ENCODE data around the gene DDX28. TPM values are rescaled to one million over a fixed set of nuclear protein-coding genes. Genes with fewer than 3 reads are reported as not detected.
A peak's percentile ranks its signal among the peaks of the same experiment; 100 is the strongest.

Gene DDX28
- total RNA-seq, 6 donors from 2014 or later, result 4.4 to 13.2 (median 12.1) TPM

DNA sequence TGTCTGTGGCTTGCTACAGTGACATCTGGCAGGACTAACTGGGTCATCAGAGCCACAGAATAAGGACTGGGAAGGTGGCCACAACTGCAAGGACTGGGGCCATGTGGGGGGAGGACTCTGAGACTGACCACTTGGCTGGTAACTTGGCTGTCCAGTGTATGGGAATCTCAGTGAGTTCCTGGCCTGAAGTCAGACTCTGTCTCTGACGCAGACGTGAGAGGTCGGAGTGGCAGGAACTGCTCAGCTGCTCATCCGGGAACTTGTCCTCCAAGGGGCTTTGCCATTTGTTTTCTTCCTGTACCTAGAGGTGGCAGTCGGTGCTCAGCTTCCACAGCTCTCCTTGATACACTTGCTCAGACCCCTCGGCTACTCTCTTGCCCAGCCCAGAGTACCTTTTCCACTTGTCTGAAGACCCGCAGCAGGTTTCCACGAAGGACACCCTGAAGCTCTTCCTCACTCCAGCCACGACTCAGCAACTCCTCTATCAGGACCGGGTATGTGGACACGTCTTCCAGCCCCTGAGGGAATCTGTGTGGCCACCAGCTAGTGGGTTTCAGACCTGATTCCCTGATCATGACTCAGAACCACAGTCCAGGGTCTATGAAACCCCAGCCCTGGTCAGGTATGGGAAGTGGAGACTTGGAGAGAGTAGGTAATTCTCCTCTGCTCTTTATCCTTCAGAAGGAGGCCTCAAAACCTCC, 35.4 kb downstream of the DDX28 start:
- peak in 1 of 2 donors; percentile 32 for ATAC-seq (ENCODE audit: low FRiP score in 2 of 2)
- peak overlapping the region; percentile 26 to 77 (median 54) for H3K27ac ChIP-seq
- WGBS, 2 donors, result 54 to 57% methylated on average over 7 to 11 of the region's 11 CpGs

DNA sequence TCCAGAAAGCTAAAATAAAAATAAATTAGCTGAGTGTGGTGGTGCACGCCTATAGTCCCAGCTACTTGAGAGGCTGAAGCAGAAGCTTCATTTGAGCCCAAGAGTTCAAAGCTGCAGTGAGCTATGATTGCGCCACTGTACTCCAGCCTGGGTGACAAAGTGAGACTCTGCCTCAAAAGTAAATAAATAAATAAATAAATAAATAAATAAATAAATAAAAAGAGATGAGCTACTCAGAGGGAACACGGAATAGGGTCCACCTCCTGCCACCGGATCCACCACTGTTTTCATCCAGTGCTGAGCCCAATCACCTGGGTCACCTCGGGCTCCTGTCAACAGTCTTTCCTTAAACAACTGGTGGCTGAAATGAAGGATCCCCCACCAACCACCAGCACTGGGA, 36.1 kb downstream of the DDX28 start:
- 83 to 91% methylated on average over 5 of the region's 5 CpGs for WGBS, 2 donors
- H3K27ac ChIP-seq, result peak overlapping the region in 3 of 4 donors; percentile 48 to 77 (median 61)
- no peak for TF ChIP-seq POLR2AphosphoS5 (IDR thresholded peaks at IDR 0.05)
- TF ChIP-seq, protein P1, sequence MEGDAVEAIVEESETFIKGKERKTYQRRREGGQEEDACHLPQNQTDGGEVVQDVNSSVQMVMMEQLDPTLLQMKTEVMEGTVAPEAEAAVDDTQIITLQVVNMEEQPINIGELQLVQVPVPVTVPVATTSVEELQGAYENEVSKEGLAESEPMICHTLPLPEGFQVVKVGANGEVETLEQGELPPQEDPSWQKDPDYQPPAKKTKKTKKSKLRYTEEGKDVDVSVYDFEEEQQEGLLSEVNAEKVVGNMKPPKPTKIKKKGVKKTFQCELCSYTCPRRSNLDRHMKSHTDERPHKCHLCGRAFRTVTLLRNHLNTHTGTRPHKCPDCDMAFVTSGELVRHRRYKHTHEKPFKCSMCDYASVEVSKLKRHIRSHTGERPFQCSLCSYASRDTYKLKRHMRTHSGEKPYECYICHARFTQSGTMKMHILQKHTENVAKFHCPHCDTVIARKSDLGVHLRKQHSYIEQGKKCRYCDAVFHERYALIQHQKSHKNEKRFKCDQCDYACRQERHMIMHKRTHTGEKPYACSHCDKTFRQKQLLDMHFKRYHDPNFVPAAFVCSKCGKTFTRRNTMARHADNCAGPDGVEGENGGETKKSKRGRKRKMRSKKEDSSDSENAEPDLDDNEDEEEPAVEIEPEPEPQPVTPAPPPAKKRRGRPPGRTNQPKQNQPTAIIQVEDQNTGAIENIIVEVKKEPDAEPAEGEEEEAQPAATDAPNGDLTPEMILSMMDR (IDR thresholded peaks at IDR 0.05), result no peak
- no peak for TF ChIP-seq EP300 (IDR thresholded peaks at IDR 0.05)
- no peak for TF ChIP-seq POLR2A (IDR thresholded peaks at IDR 0.05)
- DNase-seq (no peak), ATAC-seq (ENCODE audit: low FRiP score in 2 of 2) (no peak)
- no peaks in the 10 kb centered on the region for H3K9me3 ChIP-seq
- H3K4me3 ChIP-seq, result no peak overlapping the region
- H3K36me3 ChIP-seq, result no peaks in the 10 kb centered on the region
- peaks cover 26 to 40% (median 29%) of the 10 kb centered on the region in 4 donors for H3K4me1 ChIP-seq
- H3K27me3 ChIP-seq, result no peaks in the 10 kb centered on the region

More for the DNA sequence above, 35.4 kb downstream of the DDX28 start:
- H3K36me3 ChIP-seq, result no peaks in the 10 kb centered on the region
- no peaks in the 10 kb centered on the region for H3K27me3 ChIP-seq
- H3K9me3 ChIP-seq, result no peaks in the 10 kb centered on the region
- H3K4me1 ChIP-seq, result peaks cover 26 to 42% (median 29%) of the 10 kb centered on the region in 4 donors
- H3K4me3 ChIP-seq, result no peak overlapping the region
- no peak for DNase-seq
- TF ChIP-seq POLR2AphosphoS5 (IDR thresholded peaks at IDR 0.05) (no peak), POLR2A (IDR thresholded peaks at IDR 0.05) (no peak), EP300 (IDR thresholded peaks at IDR 0.05) (no peak)
- TF ChIP-seq, protein P1 (IDR thresholded peaks at IDR 0.05), result no peak

DNA sequence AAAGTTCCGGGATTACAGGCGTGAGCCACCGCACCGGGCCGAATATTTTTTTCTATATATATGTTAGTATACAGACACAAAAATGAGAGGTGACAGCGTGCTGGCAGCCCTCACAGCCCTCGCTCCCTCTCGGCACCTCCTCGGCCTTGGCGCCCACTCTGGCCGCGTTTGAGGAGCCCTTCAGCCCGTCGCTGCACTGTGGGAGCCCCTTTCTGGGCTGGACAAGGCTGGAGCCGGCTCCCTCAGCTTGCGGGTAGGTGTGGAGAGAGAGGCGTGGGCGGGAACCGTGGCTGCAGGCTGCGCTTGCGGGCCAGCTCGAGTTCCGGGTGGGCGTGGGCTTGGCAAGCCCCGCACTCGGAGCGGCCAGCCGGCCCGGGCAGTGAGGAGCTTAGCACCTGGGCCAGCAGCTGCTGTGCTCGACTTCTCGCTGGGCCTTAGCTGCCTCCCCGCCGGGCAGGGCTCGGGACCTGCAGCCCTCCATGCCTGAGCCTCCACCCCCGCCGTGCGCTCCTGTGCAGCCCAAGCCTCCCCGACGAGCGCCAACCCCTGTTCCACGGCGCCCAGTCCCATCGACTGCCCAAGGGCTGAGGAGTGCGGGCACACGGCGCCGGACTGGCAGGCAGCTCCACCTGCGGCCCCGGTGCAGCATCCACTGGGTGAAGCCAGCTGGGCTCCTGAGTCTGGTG, 40.9 kb downstream of the DDX28 start:
- Histone ChIP-seq H3K27me3 (no peaks in the 10 kb centered on the region), H3K4me1 (peaks cover 26 to 33% (median 28%) of the 10 kb centered on the region in 4 donors), H3K27ac (no peak overlapping the region), H3K9me3 (no peaks in the 10 kb centered on the region), H3K36me3 (no peaks in the 10 kb centered on the region), H3K4me3 (no peak overlapping the region)
- WGBS, 2 donors, result 97 to 98% methylated on average over 29 to 38 of the region's 49 CpGs
- TF ChIP-seq POLR2A (IDR thresholded peaks at IDR 0.05) (no peak), EP300 (IDR thresholded peaks at IDR 0.05) (no peak), POLR2AphosphoS5 (IDR thresholded peaks at IDR 0.05) (no peak)
- TF ChIP-seq, protein P1 (IDR thresholded peaks at IDR 0.05), result no peak
- DNase-seq, result peak in 1 of 2 donors; percentile 79
- no peak for ATAC-seq (ENCODE audit: low FRiP score in 2 of 2)

DNA sequence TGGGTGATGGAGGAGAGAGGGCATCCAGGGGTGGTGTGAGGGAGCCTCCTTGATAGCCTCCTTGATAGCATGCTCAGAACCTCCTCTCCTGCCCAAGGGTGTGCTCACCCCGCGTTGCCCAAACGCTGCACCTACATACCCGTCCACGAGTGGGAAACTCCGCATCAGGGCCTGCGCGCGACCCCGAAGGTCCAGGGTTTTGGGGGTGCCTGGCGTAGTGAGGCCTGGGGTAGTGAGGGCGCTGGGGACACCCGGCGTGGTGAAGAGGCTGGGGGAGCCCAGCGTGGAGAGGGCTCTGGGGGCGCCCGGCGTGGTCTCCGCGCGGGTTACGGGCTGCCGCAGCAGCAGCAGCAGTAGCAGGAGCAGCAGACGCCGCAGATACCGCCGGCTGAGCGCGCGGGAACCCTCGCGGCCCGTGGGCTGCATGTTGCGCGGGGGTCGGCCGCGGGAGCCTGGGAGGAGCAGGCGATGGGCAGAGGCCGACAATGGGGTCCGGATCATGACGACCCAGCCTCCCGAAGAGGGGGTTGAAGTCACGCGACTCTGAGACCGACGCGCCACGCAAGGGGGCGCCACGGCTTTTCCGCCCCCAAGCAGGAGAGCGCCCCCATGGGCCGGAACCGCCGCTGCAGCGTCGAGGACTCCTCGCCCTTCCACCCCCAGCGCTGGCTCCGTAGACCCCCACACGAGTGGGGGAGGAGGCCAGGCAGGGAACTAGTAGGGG, 42.9 kb downstream of the DDX28 start, which contains the start of gene DPEP3:
Gene DPEP3 (minus strand): TSS at position 545 of the 724 bp plus-strand sequence. CDS start 119 bp downstream, at position 426.
- no peaks in the 10 kb centered on the region for H3K9me3 ChIP-seq
- no peak within 1 kb of the TSS for H3K4me3 ChIP-seq
- ATAC-seq (ENCODE audit: low FRiP score in 2 of 2), result peak in 1 of 2 donors; percentile 21
- H3K27me3 ChIP-seq, result no peaks in the 10 kb centered on the region
- no peak for TF ChIP-seq POLR2A (IDR thresholded peaks at IDR 0.05)
- TF ChIP-seq EP300 (IDR thresholded peaks at IDR 0.05), result no peak
- TF ChIP-seq, protein P1 (IDR thresholded peaks at IDR 0.05), result peak in 1 of 6 experiments; percentile 46
- TF ChIP-seq POLR2AphosphoS5 (IDR thresholded peaks at IDR 0.05), result no peak
- peaks cover 16 to 21% (median 18%) of the 10 kb centered on the region in 4 donors for H3K4me1 ChIP-seq
- H3K36me3 ChIP-seq, result no peaks in the 10 kb centered on the region
- 74 to 75% methylated on average over 37 to 61 of the region's 62 CpGs for WGBS, 2 donors
- no peak within 1 kb of the TSS for H3K27ac ChIP-seq
- DNase-seq, result peak in 1 of 2 donors; percentile 82
